GM18909 (cell line): ENCODE results near the gene TP53BP1.

Source experiments
- ATAC-seq: cut with Tn5 transposase; IDR thresholded peaks from one replicate; pipeline ENCODE4 v1.9.1; 2021; ENCODE audit warnings: mild to moderate bottlenecking; ENCODE audit not compliant: unreplicated experiment, poor library complexity

The TP53BP1 gene

GRCh38 chr15:43361313-43361903 lies 131.5 kb downstream of the TP53BP1 start:
- no peak for ATAC-seq

DNA sequence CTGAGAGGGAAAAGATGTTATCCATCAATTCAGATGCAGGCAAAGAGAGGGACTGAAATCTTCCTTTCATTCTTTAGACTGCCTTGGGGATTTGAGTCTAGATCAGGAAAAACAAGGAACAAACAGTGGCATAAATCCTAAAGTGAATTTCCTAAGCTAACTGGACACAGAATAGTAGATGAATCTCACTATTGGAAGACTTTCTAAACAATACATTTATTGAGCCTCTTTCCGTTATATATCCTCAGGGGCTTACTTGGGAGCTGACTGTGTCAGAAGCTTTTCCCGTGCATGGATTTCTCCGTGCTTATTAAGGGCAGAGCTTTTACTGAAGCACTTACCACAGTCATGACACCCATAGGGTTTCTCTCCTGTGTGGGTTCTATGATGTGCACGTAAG lies 132.1 kb downstream of the TP53BP1 start:
- ATAC-seq = no peak
